HUES48 (cell line): Measurements from ENCODE around the gene GAST.

Experiments
- H3K27ac ChIP-seq: one replicate; pipeline ENCODE4 v1.7.0; 2013; ENCODE audit warnings: low read depth, low read length, inconsistent platforms
- H3K27me3 ChIP-seq: 2 replicates; pipeline ENCODE4 v1.6.1; 2013; ENCODE audit warnings: mild to moderate bottlenecking, low read length; ENCODE audit not compliant: control insufficient read depth, insufficient read depth
- H3K36me3 ChIP-seq: 2 replicates; pipeline ENCODE4 v1.6.1; 2013; ENCODE audit warnings: low read length; ENCODE audit not compliant: control insufficient read depth, insufficient read depth
- H3K4me1 ChIP-seq: 2 replicates; pipeline ENCODE4 v1.6.1; 2013; ENCODE audit warnings: mild to moderate bottlenecking, low read length; ENCODE audit not compliant: control insufficient read depth, insufficient read depth
- H3K4me3 ChIP-seq: 2 replicates; pipeline ENCODE4 v1.5.1; 2013; ENCODE audit warnings: mild to moderate bottlenecking, low read depth, low read length
- H3K9ac ChIP-seq: 2 replicates; pipeline ENCODE4 v1.6.1; 2013; ENCODE audit warnings: mild to moderate bottlenecking, low read depth, low read length, moderate library complexity
- H3K9me3 ChIP-seq: 2 replicates; pipeline ENCODE4 v1.6.1; 2013; ENCODE audit warnings: low read length; ENCODE audit not compliant: control insufficient read depth, insufficient read depth

Gene GAST

DNA sequence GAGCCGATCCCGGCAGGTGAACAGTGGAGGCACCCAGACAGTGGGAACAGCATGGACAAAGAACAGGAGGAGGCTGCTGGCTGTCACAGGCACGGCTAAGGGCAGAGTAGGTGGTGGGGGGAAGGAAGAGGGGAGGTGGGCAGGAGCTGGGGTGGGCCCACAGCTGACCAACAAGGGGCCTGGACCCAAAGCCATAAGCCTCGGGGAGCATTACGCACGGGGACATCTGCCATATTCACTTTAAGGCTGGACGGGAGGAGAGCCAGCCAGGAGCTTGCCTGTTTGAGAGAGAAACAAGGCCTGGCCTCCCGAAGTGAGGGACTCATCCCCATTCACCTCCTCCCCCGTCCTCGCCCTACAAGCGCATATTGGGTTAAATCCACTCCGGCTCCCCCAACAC lies 41.9 kb downstream of the GAST start:
- Histone ChIP-seq H3K9me3 (no peaks in the 10 kb centered on the region), H3K9ac (no peak overlapping the region), H3K4me3 (no peak overlapping the region), H3K27me3 (no peaks in the 10 kb centered on the region), H3K36me3 (peaks cover 42% of the 10 kb centered on the region), H3K27ac (no peak overlapping the region), H3K4me1 (no peaks in the 10 kb centered on the region)

DNA sequence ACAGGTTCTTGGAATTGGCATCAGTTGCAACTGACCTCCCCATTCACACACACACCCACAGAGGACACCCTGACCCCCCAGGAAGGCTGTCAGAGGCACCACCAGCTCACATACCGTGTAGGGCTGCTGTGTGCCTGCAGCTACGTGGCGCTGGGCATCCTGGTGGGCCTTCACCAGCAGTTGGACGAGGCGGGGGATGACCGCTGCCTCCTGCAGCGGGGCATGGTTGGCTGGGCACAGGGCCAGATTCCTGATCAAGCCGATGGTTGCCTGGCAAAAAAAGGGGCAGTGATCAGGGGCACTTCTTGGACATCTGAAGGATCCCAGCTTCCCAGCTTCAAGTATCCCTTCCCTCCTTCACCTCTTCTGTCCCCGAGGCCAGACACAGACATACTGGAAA lies 46.5 kb downstream of the GAST start:
- no peak overlapping the region for H3K9ac ChIP-seq
- H3K36me3 ChIP-seq, result peaks cover 76% of the 10 kb centered on the region
- H3K4me1 ChIP-seq, result no peaks in the 10 kb centered on the region
- no peak overlapping the region for H3K27ac ChIP-seq
- no peak overlapping the region for H3K4me3 ChIP-seq
- no peaks in the 10 kb centered on the region for H3K9me3 ChIP-seq
- no peaks in the 10 kb centered on the region for H3K27me3 ChIP-seq

DNA sequence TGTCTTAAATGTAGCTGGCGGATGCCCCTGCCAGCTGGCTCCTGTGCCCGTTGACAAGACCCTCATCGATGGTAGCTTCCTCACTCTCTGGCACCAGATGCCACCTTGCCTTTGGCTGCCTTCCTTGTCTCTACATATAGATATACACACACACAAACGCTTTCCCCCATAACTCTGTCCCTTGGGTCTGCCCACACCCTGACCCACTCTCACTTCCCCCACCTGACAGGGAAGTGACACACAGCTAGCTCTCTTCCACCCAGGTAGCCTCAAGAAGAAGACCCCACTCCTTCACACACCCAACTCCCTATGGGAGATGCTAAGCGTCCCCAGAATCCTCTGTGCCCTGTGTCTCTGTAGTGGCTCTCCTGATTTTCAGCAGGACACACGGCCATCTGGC lies 48.7 kb downstream of the GAST start:
- no peak overlapping the region for H3K27ac ChIP-seq
- no peaks in the 10 kb centered on the region for H3K4me1 ChIP-seq
- H3K9ac ChIP-seq, result no peak overlapping the region
- H3K27me3 ChIP-seq, result no peaks in the 10 kb centered on the region
- no peak overlapping the region for H3K4me3 ChIP-seq
- H3K36me3 ChIP-seq, result peaks cover 77% of the 10 kb centered on the region
- no peaks in the 10 kb centered on the region for H3K9me3 ChIP-seq

DNA sequence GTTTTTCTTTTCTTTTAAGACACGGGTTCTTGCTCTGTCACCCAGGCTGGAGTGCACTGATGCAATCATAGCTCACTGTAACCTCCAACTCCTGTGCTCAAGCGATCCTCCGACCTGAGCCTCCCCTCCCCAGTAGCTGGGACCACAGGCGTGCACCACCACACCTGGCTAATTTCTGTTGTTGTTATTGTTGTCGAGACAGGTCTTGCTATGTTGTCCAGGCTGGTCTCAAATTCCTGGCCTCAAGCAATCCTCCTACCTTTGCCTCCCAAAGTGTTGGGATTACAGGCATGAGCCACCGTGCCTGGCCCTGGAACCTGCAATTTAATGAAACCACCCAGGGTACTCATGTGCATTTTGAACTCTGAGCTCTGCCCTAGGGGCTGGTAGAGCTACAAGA lies 50.3 kb downstream of the GAST start:
- Histone ChIP-seq H3K36me3 (peaks cover 79% of the 10 kb centered on the region), H3K27ac (no peak overlapping the region)

DNA sequence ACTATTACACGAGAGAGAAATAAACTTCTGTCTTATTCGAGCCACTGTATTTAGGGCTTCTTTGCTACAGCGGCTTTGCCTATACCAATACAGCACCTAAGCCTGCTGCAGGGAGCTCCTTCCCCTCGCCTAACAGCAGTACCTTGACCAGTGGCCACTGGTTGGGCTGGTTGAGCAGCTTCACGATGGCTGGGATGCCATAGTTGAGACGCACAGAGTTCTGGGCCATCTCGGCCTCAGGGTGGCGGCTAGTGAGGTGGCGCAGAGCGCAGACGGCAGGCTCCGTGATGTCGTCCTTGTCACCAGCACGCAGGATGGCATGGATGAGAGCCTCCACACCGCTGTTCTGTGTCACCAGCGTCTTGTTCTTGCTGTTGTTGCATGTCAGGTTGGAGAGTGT lies 50.7 kb downstream of the GAST start:
- Histone ChIP-seq H3K36me3 (peaks cover 79% of the 10 kb centered on the region), H3K9me3 (no peaks in the 10 kb centered on the region), H3K27ac (no peak overlapping the region), H3K9ac (no peak overlapping the region), H3K27me3 (no peaks in the 10 kb centered on the region), H3K4me1 (no peaks in the 10 kb centered on the region), H3K4me3 (no peak overlapping the region)

More for the DNA sequence above, 50.3 kb downstream of the GAST start:
- Histone ChIP-seq H3K4me3 (no peak overlapping the region), H3K9me3 (no peaks in the 10 kb centered on the region), H3K4me1 (no peaks in the 10 kb centered on the region), H3K27me3 (no peaks in the 10 kb centered on the region), H3K9ac (no peak overlapping the region)

DNA sequence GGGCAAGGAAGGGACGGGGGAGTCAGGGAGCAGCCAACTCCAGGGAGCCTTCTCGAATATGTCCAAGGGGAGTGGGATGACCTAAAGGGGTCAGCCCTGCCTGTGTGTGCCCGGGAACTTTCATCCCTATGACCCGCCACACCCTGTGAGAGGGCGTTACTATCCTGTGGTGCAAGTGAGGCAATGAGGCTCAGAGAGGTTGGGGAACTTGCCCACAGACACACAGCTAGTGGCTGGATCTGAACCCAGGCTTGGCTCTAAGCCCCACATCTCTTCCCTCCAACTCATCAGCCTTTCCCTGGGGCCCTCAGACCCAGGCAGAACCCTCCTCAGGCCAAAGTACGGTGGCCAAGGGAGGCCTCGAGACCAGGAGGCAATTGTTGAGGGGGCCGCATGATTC lies 51.2 kb downstream of the GAST start:
- peaks cover 75% of the 10 kb centered on the region for H3K36me3 ChIP-seq
- no peak overlapping the region for H3K4me3 ChIP-seq
- no peak overlapping the region for H3K9ac ChIP-seq
- no peaks in the 10 kb centered on the region for H3K4me1 ChIP-seq
- no peaks in the 10 kb centered on the region for H3K9me3 ChIP-seq
- H3K27ac ChIP-seq, result no peak overlapping the region
- no peaks in the 10 kb centered on the region for H3K27me3 ChIP-seq
